ENCODE measurements around the gene VPS41.
"Not testable (repeated sequence)": the region's sequence is repeated elsewhere in the genome, so short reads cannot be mapped to it uniquely, and the experiment has no call there.

VPS41 gene

GRCh38 chr7:38908759-38909335 lies at the start of gene VPS41:
TSS of gene VPS41 (minus strand) at chr7:38909191. CDS start at chr7:38909174, 17 bp downstream.
- TF ChIP-seq, protein P1, sequence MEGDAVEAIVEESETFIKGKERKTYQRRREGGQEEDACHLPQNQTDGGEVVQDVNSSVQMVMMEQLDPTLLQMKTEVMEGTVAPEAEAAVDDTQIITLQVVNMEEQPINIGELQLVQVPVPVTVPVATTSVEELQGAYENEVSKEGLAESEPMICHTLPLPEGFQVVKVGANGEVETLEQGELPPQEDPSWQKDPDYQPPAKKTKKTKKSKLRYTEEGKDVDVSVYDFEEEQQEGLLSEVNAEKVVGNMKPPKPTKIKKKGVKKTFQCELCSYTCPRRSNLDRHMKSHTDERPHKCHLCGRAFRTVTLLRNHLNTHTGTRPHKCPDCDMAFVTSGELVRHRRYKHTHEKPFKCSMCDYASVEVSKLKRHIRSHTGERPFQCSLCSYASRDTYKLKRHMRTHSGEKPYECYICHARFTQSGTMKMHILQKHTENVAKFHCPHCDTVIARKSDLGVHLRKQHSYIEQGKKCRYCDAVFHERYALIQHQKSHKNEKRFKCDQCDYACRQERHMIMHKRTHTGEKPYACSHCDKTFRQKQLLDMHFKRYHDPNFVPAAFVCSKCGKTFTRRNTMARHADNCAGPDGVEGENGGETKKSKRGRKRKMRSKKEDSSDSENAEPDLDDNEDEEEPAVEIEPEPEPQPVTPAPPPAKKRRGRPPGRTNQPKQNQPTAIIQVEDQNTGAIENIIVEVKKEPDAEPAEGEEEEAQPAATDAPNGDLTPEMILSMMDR (IDR thresholded peaks at IDR 0.05; ENCODE audit: low read depth, low read length, missing control alignments), result no peak
- peak within 1 kb of the TSS; percentile 98 for H3K4me3 ChIP-seq (ENCODE audit: low read depth, low read length)
- peak; percentile 49 for DNase-seq (ENCODE audit: low read depth)

GRCh38 chr7:38955892-38956291 lies 46.9 kb upstream of the VPS41 start:
- H3K4me3 ChIP-seq (ENCODE audit: low read depth, low read length), result no peak overlapping the region
- DNase-seq (ENCODE audit: low read depth), result no peak
- TF ChIP-seq, protein P1 (IDR thresholded peaks at IDR 0.05; ENCODE audit: low read depth, low read length, missing control alignments), result no peak

- TF ChIP-seq, protein P1 (IDR thresholded peaks at IDR 0.05; ENCODE audit: low read depth, low read length, missing control alignments), result no peak
- DNase-seq (ENCODE audit: low read depth), result no peak
- no peak overlapping the region for H3K4me3 ChIP-seq (ENCODE audit: low read depth, low read length)
Observed at GRCh38 chr7:38953971-38954370, 45.0 kb upstream of the VPS41 start.

- DNase-seq (ENCODE audit: low read depth), result no peak
- TF ChIP-seq, protein P1 (IDR thresholded peaks at IDR 0.05; ENCODE audit: low read depth, low read length, missing control alignments), result no peak
- no peak overlapping the region for H3K4me3 ChIP-seq (ENCODE audit: low read depth, low read length)
Observed at GRCh38 chr7:38953227-38953626, 44.2 kb upstream of the VPS41 start.

DNA sequence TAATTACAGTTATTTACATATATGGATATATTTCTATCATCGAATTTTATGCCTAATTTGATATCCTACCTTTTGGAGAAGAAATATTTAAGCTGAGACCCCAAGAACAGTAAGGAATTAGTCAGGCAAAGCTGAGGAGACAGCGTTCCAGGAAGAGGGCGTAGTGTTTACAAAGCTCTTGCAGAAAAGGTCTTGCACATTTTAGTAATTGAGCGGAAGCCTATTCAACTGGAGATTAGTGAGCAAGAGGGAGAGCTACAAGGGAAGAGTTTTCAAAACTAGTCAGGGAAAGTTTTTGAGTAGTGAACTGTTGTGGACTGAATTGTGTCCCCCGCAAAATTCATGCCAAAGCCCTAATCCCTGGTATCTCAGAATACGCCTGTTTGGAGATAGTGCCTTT lies 42.2 kb upstream of the VPS41 start:
- TF ChIP-seq, protein P1 (IDR thresholded peaks at IDR 0.05; ENCODE audit: low read depth, low read length, missing control alignments), result no peak
- H3K4me3 ChIP-seq (ENCODE audit: low read depth, low read length), result no peak overlapping the region
- DNase-seq (ENCODE audit: low read depth), result no peak

DNA sequence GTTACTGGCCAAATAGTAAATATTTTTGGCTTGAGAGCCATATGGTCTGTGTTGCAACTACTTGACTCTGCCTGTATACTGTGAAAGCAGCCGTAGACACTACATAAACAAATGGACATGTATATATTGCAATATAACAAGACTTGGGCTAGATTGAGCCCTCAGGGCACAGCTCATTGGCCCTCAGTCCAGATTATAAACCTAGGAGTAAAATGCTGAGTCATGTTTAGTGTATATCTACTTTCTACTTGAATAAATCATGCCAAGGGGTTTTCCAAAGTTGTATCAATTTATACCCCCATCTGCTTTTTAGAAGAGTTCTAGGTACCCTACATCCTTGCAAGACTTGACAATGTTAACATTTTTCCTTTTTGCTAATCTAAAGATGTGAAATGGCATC lies 41.3 kb upstream of the VPS41 start:
- H3K4me3 ChIP-seq (ENCODE audit: low read depth, low read length), result no peak overlapping the region
- TF ChIP-seq, protein P1 (IDR thresholded peaks at IDR 0.05; ENCODE audit: low read depth, low read length, missing control alignments), result no peak
- no peak for DNase-seq (ENCODE audit: low read depth)

DNA sequence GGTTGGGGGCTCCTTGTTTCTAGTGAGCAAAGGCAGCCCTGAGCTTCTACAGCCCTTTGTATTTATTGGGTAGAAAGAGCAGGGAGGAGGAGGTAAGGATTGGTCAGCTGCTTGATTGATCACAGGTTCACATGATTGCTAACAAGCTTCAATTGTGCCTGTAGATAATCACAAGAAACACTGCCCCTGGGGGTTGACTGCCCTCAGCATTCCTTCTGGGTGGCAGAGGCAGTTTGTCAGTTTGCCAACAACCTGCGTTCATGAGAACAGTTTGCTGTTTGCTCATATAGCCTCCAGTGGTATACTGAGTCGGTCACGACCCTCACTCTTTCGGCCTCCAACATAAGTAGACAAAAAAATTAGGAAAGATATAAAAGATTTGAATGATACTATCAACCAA lies 38.5 kb upstream of the VPS41 start:
- not testable (repeated sequence) for DNase-seq (ENCODE audit: low read depth)

More for the DNA sequence above, 38.5 kb upstream of the VPS41 start:
- H3K4me3 ChIP-seq (ENCODE audit: low read depth, low read length), result not testable (repeated sequence)

All from GM12864 (cell line).